Stimulated activated CD8-positive, alpha-beta memory T cell treated with anti-CD3 and anti-CD28 coated beads, Interleukin-12 subunit alpha, Interleukin-12 subunit beta, amount 100 ng/mL, for 24 hours (primary cell): ENCODE results near the gene DCLRE1C.
A peak's percentile ranks its signal among the peaks of the same experiment; 100 is the strongest.
"Not testable (repeated sequence)": the region's sequence is repeated elsewhere in the genome, so short reads cannot be mapped to it uniquely, and the experiment has no call there.

Experiments used
- DNase-seq: peaks from one replicate; pipeline ENCODE4 v3.0.0-alpha.2; 2020; ENCODE audit errors: extremely low read depth

The DCLRE1C gene

GRCh38 chr10:14954001-14954770 lies at the start of gene DCLRE1C:
TSS of gene DCLRE1C (minus strand) at chr10:14954096. CDS start at chr10:14954010, 86 bp downstream.
- peak; percentile 71 for DNase-seq

DNA sequence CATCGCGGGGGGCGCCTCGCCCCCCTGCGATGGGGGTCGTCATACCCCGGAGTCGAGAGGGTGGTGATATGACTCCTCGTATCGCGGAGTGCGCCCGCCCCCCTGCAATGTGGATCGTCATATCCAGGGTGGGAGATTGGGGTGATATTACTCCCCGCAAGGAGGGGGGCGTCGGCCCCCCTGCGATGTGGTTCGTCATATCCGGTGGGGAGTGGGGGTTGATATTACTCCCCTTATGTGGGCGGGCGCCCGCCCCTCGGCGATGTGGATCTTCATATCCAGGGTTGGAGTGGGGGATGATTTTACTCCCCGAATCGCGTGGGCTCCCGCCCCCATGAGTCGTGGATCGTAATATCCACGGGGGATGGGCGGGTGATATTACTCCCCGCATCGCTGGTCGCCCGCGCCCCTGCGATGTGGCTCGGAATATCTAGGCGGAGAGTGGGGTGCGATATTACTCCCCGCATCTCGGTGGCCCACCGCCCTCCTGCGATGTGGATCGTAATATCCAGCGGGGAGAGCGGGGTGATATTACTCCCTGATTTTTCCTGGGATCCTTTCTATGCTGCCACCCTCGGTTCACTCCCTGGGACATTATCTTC lies 42.2 kb upstream of the DCLRE1C start:
- DNase-seq: no peak

- DNase-seq: not testable (repeated sequence)
These were observed 39.9 kb upstream of the DCLRE1C start for GRCh38 chr10:14993500-14994455.

DNA sequence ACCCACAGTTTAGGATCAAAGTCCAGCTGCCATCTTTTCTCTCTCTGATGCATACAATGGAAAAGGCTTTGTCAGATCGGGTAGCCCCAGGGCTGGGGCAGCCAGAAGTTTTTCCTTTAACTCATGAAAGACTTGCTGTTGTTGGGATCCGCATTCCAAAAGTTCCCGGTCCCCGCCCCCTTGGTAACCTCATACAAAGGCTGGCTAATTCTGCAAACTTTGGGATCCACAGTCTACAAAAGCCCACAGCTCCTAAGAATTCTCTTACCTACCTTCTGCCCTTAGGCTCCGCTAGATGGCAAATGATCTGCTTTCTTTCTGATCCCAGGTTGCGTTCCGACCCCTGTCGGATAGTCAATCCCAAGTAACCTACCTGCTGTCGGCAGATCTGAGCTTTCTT lies 38.4 kb upstream of the DCLRE1C start:
- DNase-seq: not testable (repeated sequence)

DNA sequence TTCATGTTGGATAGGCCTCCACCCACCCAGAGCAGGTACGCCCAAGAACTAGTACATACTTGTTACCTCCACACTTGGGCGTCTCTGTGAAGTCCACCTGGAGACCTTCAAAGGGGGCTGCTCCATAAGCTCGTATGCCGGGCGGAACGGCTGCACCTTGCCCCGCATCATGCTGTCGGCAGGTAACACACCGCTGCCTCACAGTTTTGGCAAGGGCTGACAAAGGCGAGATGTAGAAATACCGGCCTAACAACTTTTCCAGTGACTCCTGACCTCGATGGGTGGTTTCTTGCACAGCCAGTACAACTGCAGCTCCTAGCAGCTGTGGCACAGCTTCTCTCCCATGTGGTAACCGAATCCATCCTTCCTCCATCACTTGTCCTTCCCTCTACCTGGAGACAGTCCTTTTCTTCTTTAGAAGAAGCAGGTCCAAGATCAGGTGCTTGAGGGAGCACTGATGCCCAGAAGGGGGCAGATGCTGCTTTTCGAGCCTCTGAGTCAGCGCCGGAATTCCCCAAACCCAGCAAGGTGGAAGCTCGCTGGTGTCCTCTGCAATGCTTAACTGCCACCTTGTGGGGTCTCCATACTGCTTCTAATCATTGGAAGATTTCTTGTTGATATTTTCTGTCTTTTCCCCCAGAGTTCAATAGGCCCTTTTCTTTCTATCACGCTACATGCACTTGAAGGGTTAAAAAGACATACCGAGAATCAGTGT lies 37.3 kb upstream of the DCLRE1C start:
- DNase-seq: peak; percentile 15

DNA sequence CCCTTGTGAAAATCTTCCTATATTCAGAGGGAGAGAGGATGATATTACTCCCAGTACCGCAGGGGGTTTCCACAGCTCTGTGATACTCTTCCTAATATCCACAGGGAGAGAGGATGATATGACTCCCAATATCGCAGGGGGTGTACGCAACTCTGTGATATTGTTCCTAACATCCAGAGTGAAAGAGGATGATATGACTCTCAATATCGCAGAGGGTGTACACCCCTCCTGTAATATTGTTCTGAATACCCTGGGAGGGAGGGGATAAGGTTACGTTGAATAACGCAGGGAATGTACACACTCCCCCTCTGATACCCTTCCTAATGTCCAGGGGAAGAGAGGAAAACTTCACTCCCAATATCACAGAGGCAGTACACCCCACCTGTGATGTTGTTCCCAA lies 35.7 kb upstream of the DCLRE1C start:
- not testable (repeated sequence) for DNase-seq

DNA sequence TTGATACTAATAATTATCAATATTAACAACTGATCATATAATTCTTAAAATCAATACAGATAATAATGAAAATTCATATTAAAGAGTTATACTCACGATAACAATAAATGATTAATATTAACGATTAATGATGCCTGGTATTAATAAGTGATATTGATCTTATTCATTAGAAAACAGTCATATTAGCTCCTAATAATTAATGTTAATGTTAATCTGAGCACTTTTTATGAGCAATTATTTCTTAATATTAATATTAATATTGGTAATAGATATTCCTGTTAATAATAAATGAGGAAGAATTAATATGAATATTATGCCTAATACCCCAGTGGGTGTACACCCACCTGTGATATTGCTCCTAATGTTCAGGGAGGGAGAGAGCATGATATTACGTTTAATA lies 28.8 kb upstream of the DCLRE1C start:
- DNase-seq: no peak

GRCh38 chr10:14975672-14976273 lies 21.9 kb upstream of the DCLRE1C start:
- DNase-seq: no peak

DNA sequence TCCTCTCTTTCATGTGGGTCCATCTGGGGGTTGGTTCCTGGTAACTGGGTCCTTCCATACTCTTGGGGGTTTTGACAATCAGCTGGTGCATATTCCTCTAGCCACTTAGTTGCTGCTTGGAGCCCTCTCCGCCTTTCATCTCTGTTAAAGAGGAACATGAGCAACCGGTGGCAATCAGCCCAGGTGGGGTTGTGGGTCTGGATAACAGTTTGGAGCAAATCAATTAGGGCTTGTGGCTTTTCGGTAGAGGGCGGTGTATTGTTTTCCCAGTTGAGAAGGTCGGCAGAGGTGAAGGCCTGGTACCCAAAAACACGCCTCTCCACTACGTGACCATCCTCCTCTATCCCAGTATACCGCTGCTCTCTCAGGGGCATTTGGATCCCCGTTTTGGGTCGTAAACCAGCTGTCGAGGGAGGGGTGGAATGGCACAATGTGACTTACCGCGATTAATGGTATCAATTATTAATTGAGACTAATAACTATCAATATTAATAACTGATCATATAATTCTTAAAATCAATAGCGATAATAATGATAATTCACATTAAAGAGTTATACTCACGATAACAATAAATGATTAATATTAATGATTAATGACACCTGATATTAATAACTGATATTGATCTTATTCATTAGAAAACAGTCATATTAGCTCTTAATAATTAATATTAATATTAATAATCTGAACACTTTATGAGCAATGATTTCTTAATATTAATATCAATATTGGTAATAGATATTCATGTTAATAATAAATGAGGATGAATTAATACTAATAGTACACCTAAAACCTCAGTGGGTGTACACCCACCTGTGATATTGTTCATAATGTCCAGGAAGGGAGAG lies 20.5 kb upstream of the DCLRE1C start:
- not testable (repeated sequence) for DNase-seq

DNA sequence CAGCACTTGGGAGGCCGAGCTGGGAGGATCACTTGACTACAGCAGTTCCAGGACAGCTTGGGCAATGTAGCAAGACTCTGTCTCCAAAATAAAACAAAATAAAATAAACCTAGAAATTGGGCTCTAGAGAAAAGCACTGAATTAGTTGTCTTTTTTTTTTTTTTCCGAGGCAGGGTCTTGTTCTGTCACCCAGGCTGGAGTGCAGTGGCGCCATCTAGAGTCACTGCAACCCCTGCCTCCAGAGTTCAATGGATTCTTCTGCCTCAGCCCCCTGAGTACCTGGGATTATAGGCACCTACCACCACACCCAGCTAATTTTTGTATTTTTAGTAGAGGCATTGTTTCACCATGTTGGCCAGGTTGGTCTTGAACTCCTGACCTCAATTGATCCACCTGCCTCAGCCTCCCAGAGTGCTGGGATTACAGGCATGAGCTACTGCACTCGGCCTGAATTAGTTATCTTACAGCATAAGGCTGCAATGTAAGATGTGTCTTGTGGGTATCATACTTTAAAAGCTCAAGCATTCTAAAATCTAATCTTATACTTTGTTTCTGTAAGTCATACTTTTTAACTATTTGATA lies 18.1 kb upstream of the DCLRE1C start:
- no peak for DNase-seq

GRCh38 chr10:14967897-14968296 lies 14.0 kb upstream of the DCLRE1C start:
- no peak for DNase-seq

DNA sequence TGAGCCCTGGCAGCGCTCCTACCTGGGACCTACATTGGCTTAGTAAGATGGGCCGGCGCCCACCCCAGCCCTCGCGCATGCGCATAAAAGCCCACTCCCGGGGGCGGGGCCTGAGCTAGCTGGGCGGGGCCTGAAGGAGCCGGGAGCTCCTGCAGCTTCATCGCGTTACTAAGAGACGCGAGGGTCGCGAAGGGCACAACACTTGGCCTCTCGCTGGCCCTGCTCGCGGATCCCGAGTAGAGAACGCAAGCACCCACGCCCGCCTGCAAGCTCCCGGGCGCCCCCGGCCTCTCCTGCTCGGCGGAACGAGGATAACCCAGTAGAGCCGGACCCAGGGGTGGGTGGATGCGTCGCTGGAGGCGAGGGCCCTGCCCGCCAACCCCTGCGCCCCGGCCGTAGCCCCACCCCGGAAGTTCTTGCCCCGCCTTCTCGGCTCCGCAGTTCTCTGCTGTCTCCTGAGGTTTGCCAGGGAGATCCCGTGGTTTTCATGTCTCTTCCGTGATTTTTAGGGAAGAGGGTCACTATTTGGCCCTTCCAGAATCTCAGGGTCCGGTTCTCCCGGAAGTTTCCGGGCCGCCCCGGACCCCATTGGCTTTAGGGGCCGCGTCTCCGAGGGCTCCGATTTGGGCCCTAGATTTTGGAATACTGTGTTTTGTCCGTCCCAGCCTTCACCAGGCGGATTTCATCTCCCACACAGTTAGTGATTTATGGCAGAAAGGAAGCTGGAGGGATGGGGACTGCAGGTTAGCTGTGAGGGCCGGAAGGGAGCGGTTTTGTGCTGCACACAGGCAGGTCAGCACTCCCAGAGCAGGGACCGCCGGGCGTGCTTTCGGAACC lies 5.5 kb upstream of the DCLRE1C start, which contains the start of gene MEIG1:
TSS of gene MEIG1 (plus strand) at position 168 of the 837 bp plus-strand sequence. CDS start 7,081 bp downstream, outside the sequence.
- DNase-seq: peak; percentile 72

DNA sequence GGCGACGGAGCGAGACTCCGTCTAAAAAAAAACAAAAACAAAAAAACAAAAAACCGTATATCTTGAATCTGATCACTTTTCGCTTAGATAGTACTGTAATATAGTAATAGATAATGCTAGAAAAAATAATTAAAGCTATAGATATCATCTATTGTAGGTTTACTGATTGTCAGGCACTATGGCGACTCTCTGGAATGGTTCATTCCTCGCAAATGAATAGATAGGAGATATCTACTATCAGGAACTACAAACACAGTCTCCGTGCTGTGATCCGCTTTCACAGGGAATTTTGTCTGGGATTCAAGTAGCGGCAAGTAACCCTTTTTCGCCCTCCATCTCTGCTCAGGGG lies 5.0 kb upstream of the DCLRE1C start:
- DNase-seq: no peak

- no peak for DNase-seq
These were observed 1.0 kb upstream of the DCLRE1C start for GRCh38 chr10:14954934-14955333.

DNA sequence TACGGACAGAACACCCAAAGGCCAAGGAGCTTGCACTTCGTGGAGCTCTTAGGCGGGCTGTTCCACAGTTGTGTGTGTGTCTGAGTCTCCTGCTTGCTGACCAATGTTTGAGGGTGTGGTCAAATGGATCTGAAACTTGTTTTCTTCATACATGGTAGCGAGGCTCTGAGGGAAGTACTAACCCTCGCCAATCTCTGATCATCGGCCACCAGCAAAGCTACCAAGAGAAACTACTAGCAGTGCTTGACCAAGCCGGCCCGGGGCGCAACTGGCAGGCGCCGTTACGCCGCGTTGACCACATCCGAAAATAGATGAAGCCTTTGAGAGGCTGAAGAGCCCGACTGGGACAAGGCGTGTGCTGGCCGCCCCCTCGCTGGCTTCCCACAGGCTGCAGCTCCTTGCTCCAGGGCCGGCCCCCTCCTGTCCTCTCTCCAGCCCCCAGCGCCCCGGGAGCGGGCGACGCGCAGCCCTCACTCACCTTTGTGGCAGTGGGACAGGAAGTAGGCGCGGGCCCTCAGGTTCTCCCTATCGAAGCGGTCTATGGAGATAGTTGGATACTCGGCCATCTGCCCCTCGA lies 384 bp downstream of the DCLRE1C start:
- DNase-seq: no peak

- DNase-seq: no peak
These were observed 959 bp downstream of the DCLRE1C start for GRCh38 chr10:14952851-14953423.

DNA sequence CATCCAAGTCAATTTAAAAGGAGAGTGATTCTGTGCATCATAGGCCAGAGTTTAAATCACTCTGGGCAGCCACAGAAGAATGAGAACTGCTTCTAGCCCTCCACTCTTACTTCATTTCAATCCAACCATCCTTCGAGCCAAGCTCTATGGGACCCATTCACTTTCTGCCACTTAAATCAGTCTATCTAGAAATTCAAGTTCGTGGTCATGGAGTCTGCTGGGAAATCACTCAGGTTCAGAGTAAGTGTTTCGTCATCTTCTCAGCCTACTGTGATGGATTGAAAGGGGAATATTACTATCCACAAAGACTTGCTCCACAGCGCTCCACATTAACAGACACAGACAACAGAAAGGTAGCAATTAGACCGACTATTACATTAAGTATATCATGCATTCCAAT lies 4.6 kb downstream of the DCLRE1C start:
- DNase-seq: no peak

DNA sequence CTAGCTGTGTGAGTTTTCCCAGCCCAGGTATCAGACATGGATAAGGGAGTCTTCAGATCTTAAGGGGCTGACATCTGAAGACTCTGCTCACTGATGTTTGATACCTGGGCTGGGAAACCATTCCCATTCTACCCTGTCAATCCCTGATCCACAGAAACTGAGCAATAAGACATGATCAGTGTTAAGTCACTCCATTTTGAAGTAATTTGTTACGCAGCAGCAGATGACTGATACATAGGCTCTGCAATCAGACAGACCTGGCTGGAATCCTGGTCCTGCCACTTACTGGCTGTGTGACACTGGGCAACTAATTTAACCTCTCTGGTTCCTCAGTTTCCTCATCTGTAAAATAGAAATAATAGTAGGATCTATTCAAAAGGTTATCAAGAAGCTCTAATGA lies 6.6 kb downstream of the DCLRE1C start:
- no peak for DNase-seq
